ENCODE results near the gene TATDN3.
A peak's percentile ranks its signal among the peaks of the same experiment; 100 is the strongest.

The TATDN3 gene

DNA sequence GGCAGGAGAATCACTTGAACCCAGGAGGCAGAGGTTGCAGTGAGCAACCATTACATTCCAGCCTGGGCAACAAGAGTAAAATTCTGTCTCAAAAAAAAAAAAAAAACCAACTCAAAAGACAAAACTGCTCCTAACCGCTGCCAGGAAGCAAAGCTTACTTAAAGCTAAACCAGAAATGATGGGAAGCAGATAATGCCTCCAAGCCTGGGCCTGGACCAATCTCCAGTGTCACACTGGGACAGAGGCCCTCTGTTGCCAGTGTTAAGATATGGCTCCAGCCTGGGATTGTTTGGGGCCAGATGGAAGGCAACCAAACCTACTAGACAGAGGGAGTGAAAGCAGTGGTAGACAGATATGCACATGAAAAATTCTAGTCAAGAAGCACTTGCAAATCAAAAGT is 37.0 kb upstream of the TATDN3 start:
- H3K27ac ChIP-seq (ENCODE audit: low read length): no peak overlapping the region
- H3K4me2 ChIP-seq (ENCODE audit: insufficient read depth, low read length): no peak overlapping the region
- TF ChIP-seq, protein P1, sequence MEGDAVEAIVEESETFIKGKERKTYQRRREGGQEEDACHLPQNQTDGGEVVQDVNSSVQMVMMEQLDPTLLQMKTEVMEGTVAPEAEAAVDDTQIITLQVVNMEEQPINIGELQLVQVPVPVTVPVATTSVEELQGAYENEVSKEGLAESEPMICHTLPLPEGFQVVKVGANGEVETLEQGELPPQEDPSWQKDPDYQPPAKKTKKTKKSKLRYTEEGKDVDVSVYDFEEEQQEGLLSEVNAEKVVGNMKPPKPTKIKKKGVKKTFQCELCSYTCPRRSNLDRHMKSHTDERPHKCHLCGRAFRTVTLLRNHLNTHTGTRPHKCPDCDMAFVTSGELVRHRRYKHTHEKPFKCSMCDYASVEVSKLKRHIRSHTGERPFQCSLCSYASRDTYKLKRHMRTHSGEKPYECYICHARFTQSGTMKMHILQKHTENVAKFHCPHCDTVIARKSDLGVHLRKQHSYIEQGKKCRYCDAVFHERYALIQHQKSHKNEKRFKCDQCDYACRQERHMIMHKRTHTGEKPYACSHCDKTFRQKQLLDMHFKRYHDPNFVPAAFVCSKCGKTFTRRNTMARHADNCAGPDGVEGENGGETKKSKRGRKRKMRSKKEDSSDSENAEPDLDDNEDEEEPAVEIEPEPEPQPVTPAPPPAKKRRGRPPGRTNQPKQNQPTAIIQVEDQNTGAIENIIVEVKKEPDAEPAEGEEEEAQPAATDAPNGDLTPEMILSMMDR (IDR thresholded peaks at IDR 0.05; ENCODE audit: borderline replicate concordance, extremely low read depth, low read length, poor library complexity, severe bottlenecking): no peak
- no peak for TF ChIP-seq EZH2 (IDR thresholded peaks at IDR 0.05; ENCODE audit: borderline replicate concordance, low read depth, low read length, severe bottlenecking)
- DNase-seq: no peak
- H3K9ac ChIP-seq (ENCODE audit: low read depth, low read length): no peak overlapping the region
- peaks cover 17% of the 10 kb centered on the region; the same call in 1 of the 2 replicates for H4K20me1 ChIP-seq (ENCODE audit: insufficient read depth, low read length)
- H3K79me2 ChIP-seq (ENCODE audit: insufficient read depth, low read length): peaks cover 28% of the 10 kb centered on the region
- no peaks in the 10 kb centered on the region for H3K9me3 ChIP-seq (ENCODE audit: insufficient read depth, low read length, severe bottlenecking)
- ATAC-seq (ENCODE audit: insufficient read depth, low read depth): no peak
- no peak overlapping the region for H3K4me3 ChIP-seq (ENCODE audit: low read depth in 1 of 2, low read length in 2 of 2)
- no peak overlapping the region for H2AFZ ChIP-seq (ENCODE audit: low read depth, low read length)
- H3K4me1 ChIP-seq (ENCODE audit: insufficient read depth, low read length): peaks cover 4% of the 10 kb centered on the region; the same call in 1 of the 2 replicates
- H3K36me3 ChIP-seq (ENCODE audit: insufficient read depth, low read length): peaks cover 12% of the 10 kb centered on the region; the same call in 1 of the 2 replicates
- no peaks in the 10 kb centered on the region for H3K27me3 ChIP-seq (ENCODE audit: insufficient read depth, low read length, poor library complexity)

DNA sequence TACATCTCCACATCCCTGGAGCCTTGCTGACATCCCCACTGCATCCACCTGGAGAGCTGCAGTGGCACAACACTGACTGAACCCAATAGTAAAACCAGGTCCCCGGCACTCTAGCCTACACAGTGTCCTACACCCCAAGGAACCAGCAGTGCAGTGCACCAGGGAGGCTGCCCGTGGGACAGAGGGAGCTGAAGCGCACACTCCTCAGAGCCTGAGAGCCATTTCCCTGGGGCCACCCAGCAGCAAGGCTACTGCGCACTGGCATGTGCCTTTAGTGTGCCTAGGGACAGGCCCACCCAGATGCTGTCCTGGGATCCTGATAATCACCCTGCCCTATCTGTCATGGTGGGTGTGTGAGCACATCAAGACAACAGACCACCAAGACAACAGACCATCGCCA is 32.0 kb upstream of the TATDN3 start:
- ATAC-seq (ENCODE audit: insufficient read depth, low read depth) (peak; percentile 27; the same call in 1 of the 3 replicates), DNase-seq (no peak)
- Histone ChIP-seq H3K4me3 (ENCODE audit: low read depth in 1 of 2, low read length in 2 of 2) (no peak overlapping the region), H3K4me2 (ENCODE audit: insufficient read depth, low read length) (no peak overlapping the region), H3K27ac (ENCODE audit: low read length) (no peak overlapping the region), H3K27me3 (ENCODE audit: insufficient read depth, low read length, poor library complexity) (no peaks in the 10 kb centered on the region), H4K20me1 (ENCODE audit: insufficient read depth, low read length) (peaks cover 20% of the 10 kb centered on the region), H3K79me2 (ENCODE audit: insufficient read depth, low read length) (peaks cover 55% of the 10 kb centered on the region), H3K4me1 (ENCODE audit: insufficient read depth, low read length) (no peaks in the 10 kb centered on the region), H3K9me3 (ENCODE audit: insufficient read depth, low read length, severe bottlenecking) (no peaks in the 10 kb centered on the region), H3K36me3 (ENCODE audit: insufficient read depth, low read length) (peaks cover 30% of the 10 kb centered on the region), H3K9ac (ENCODE audit: low read depth, low read length) (no peak overlapping the region), H2AFZ (ENCODE audit: low read depth, low read length) (no peak overlapping the region)
- TF ChIP-seq, protein P1 (IDR thresholded peaks at IDR 0.05; ENCODE audit: borderline replicate concordance, extremely low read depth, low read length, poor library complexity, severe bottlenecking): no peak
- no peak for TF ChIP-seq EZH2 (IDR thresholded peaks at IDR 0.05; ENCODE audit: borderline replicate concordance, low read depth, low read length, severe bottlenecking)

DNA sequence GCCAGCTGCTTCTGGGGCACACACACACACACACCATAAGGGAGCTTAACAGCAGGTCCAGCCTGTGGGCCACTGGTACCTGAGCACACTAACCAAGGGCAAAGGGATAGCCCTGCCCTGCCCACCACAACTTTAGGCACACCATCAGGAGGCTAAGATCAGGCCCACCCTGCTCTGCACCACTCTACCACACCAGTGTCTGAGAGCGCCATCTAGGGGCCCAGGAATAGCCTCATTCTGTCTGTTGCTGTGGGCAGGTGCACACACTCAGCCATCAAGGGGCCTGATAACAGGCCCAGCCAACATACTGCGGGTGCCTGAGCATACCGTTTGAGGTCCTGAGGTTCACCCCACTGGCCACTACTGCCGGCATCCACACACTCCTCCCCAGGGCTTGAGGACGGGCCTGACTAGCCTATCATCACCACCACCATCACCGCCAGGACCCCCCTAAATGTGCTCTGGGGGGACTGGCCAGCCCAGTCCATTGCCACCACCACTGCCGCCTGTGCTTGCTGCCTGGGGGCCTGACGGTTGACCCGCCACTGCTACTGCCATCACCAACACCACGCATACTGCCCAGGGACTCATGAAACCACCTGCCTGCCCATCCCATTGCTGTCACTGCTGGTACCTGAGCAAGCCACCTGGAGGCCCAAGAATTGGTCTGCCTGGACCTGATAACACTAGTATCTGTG is 31.4 kb upstream of the TATDN3 start:
- Histone ChIP-seq H3K36me3 (ENCODE audit: insufficient read depth, low read length) (peaks cover 30% of the 10 kb centered on the region), H4K20me1 (ENCODE audit: insufficient read depth, low read length) (peaks cover 17% of the 10 kb centered on the region), H3K79me2 (ENCODE audit: insufficient read depth, low read length) (peaks cover 56% of the 10 kb centered on the region), H3K4me2 (ENCODE audit: insufficient read depth, low read length) (no peak overlapping the region), H3K4me1 (ENCODE audit: insufficient read depth, low read length) (no peaks in the 10 kb centered on the region), H3K27ac (ENCODE audit: low read length) (no peak overlapping the region), H3K9me3 (ENCODE audit: insufficient read depth, low read length, severe bottlenecking) (no peaks in the 10 kb centered on the region), H3K27me3 (ENCODE audit: insufficient read depth, low read length, poor library complexity) (no peaks in the 10 kb centered on the region), H2AFZ (ENCODE audit: low read depth, low read length) (no peak overlapping the region), H3K4me3 (ENCODE audit: low read depth in 1 of 2, low read length in 2 of 2) (no peak overlapping the region), H3K9ac (ENCODE audit: low read depth, low read length) (no peak overlapping the region)
- ATAC-seq (ENCODE audit: insufficient read depth, low read depth) (peak; percentile 75), DNase-seq (peak; percentile 26)
- TF ChIP-seq EZH2 (IDR thresholded peaks at IDR 0.05; ENCODE audit: borderline replicate concordance, low read depth, low read length, severe bottlenecking): no peak
- TF ChIP-seq, protein P1 (IDR thresholded peaks at IDR 0.05; ENCODE audit: borderline replicate concordance, extremely low read depth, low read length, poor library complexity, severe bottlenecking): peak; percentile 61

Measured in DND-41 (cell line).